ENCODE data around the gene BCL2L11. TPM values are rescaled to one million over a fixed set of nuclear protein-coding genes. Genes with fewer than 3 reads are reported as not detected.

BCL2L11 gene
- total RNA-seq, 6 experiments from 2014 or later: 0.67 to 0.95 (median 0.81) TPM

GRCh38 chr2:111169268-111169667, 48.6 kb downstream of the BCL2L11 start:
- DNase-seq: no peak
- Mint-ChIP-seq H3K27ac (no peak overlapping the region), H3K27me3 (ENCODE audit: insufficient read depth) (peaks cover 21% of the 10 kb centered on the region), H3K4me1 (ENCODE audit: low read depth) (peaks cover 19% of the 10 kb centered on the region), H3K36me3 (ENCODE audit: low read depth) (no peaks in the 10 kb centered on the region), H3K4me3 (no peak overlapping the region), H3K9me3 (no peaks in the 10 kb centered on the region)
- no peak for TF ChIP-seq CTCF (IDR thresholded peaks at IDR 0.05)

GRCh38 chr2:111169924-111170323, 49.2 kb downstream of the BCL2L11 start:
- no peak overlapping the region for H3K27ac Mint-ChIP-seq
- no peak for TF ChIP-seq CTCF (IDR thresholded peaks at IDR 0.05)
- H3K27me3 Mint-ChIP-seq (ENCODE audit: insufficient read depth): peaks cover 24% of the 10 kb centered on the region
- H3K4me3 Mint-ChIP-seq: no peak overlapping the region
- no peak for DNase-seq
- no peaks in the 10 kb centered on the region for H3K36me3 Mint-ChIP-seq (ENCODE audit: low read depth)
- no peaks in the 10 kb centered on the region for H3K9me3 Mint-ChIP-seq
- H3K4me1 Mint-ChIP-seq (ENCODE audit: low read depth): peaks cover 19% of the 10 kb centered on the region

- Mint-ChIP-seq H3K4me3 (no peak overlapping the region), H3K9me3 (no peaks in the 10 kb centered on the region), H3K4me1 (ENCODE audit: low read depth) (peaks cover 19% of the 10 kb centered on the region), H3K36me3 (ENCODE audit: low read depth) (no peaks in the 10 kb centered on the region), H3K27ac (no peak overlapping the region), H3K27me3 (ENCODE audit: insufficient read depth) (peaks cover 31% of the 10 kb centered on the region)
- TF ChIP-seq CTCF (IDR thresholded peaks at IDR 0.05): no peak
- no peak for DNase-seq
These were observed 50.7 kb downstream of the BCL2L11 start for GRCh38 chr2:111171337-111171930.

- Mint-ChIP-seq H3K27me3 (ENCODE audit: insufficient read depth) (peaks cover 35% of the 10 kb centered on the region), H3K27ac (no peak overlapping the region), H3K9me3 (no peaks in the 10 kb centered on the region), H3K36me3 (ENCODE audit: low read depth) (no peaks in the 10 kb centered on the region), H3K4me1 (ENCODE audit: low read depth) (peaks cover 18% of the 10 kb centered on the region), H3K4me3 (no peak overlapping the region)
- no peak for DNase-seq
- no peak for TF ChIP-seq CTCF (IDR thresholded peaks at IDR 0.05)
These were observed 52.0 kb downstream of the BCL2L11 start for GRCh38 chr2:111172666-111173065.

- H3K27me3 Mint-ChIP-seq (ENCODE audit: insufficient read depth): peaks cover 35% of the 10 kb centered on the region
- H3K9me3 Mint-ChIP-seq: no peaks in the 10 kb centered on the region
- H3K4me3 Mint-ChIP-seq: no peak overlapping the region
- no peak overlapping the region for H3K27ac Mint-ChIP-seq
- DNase-seq: no peak
- no peaks in the 10 kb centered on the region for H3K36me3 Mint-ChIP-seq (ENCODE audit: low read depth)
- H3K4me1 Mint-ChIP-seq (ENCODE audit: low read depth): peaks cover 11% of the 10 kb centered on the region
- TF ChIP-seq CTCF (IDR thresholded peaks at IDR 0.05): no peak
These were observed 52.6 kb downstream of the BCL2L11 start for GRCh38 chr2:111173338-111173737.

- Mint-ChIP-seq H3K36me3 (ENCODE audit: low read depth) (no peaks in the 10 kb centered on the region), H3K4me3 (no peak overlapping the region), H3K27ac (no peak overlapping the region), H3K4me1 (ENCODE audit: low read depth) (peaks cover 6% of the 10 kb centered on the region), H3K27me3 (ENCODE audit: insufficient read depth) (peaks cover 33% of the 10 kb centered on the region), H3K9me3 (no peaks in the 10 kb centered on the region)
- TF ChIP-seq CTCF (IDR thresholded peaks at IDR 0.05): no peak
- no peak for DNase-seq
These were observed 53.1 kb downstream of the BCL2L11 start for GRCh38 chr2:111173856-111174255.

Data from HFFc6 (cell line).